Large intestine (tissue), 3 donors: ENCODE results near the gene CIAO1. TPM values are rescaled to one million over a fixed set of nuclear protein-coding genes. Genes with fewer than 3 reads are reported as not detected.

Experiments used
- DNase-seq, 2 donors: peaks; one replicate each; pipeline versions ENCODE4 v3.0.0 to v3.0.0-alpha.2; 2013
- H3K27ac ChIP-seq: one replicate; pipeline ENCODE4 v1.5.1; 2013; ENCODE audit warnings: low read length
- H3K27me3 ChIP-seq: 2 replicates; pipeline ENCODE4 v1.6.1; 2013; ENCODE audit warnings: low read length; ENCODE audit not compliant: control insufficient read depth, insufficient read depth
- H3K36me3 ChIP-seq: 2 replicates; pipeline ENCODE4 v1.6.1; 2013; ENCODE audit warnings: low read length; ENCODE audit not compliant: control insufficient read depth, insufficient read depth
- H3K4me1 ChIP-seq: one replicate; pipeline ENCODE4 v1.6.1; 2013; ENCODE audit warnings: low read length; ENCODE audit not compliant: control insufficient read depth, insufficient read depth
- H3K4me3 ChIP-seq: one replicate; pipeline ENCODE4 v1.5.1; 2013; ENCODE audit warnings: low read length
- H3K9me3 ChIP-seq: one replicate; pipeline ENCODE4 v1.6.1; 2013; ENCODE audit warnings: mild to moderate bottlenecking, low read depth, low read length, moderate library complexity; ENCODE audit not compliant: control insufficient read depth
- WGBS: methylation state at CpG from one replicate; pipeline ENCODE4 v1.1.5; 2013; ENCODE audit warnings: low lambda C conversion rate; ENCODE audit not compliant: insufficient coverage; 5-methylcytosine and 5-hydroxymethylcytosine counted together
- polyA plus RNA-seq: library from polyadenylated mRNA; unstranded; fragments of 120-200 nt; gene quantifications from one replicate; pipeline ENCODE4 v1.2.1, GENCODE V29; 2013

Gene CIAO1
- polyA plus RNA-seq, 1 donor = 70.0 TPM

DNA sequence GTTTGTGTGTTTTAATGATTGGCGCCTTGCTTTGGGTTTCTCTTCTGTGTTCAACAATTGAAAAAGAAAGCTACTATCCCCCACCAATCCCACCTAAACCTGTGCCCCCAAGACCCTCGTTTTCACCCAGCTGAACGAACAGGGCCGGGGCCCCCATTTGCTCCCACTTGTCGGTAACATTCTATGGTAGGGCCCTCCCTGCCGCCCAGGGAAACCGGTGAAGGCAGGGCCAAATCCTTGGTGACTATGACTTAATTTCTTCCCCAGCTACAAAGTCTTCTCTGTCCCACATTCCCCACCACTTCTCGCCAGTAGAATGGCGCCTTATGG, 39.9 kb downstream of the CIAO1 start:
- no peaks in the 10 kb centered on the region for H3K27me3 ChIP-seq

DNA sequence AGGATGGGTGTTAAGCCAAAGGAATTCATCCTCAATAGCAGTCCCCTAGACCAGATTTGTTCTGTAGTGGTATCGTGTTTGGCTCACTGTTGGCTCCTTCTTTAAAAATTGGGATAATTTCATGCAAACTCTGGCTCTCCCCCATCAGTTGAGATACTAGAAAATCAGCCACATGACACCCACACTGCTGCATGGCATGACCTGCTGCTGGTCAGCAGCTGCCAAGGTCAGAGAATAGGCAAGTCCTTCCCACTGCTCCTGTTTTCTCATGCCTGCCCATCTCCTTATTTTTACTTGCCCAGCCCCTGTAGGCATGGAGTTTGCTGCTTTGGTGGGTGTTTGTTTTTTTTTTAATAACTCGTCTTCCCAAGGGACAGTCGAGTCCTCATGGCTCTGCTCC, 40.3 kb downstream of the CIAO1 start:
- Histone ChIP-seq H3K27me3 (no peaks in the 10 kb centered on the region), H3K27ac (no peak overlapping the region), H3K36me3 (peaks cover 25% of the 10 kb centered on the region), H3K4me3 (peak overlapping the region; percentile 94), H3K4me1 (peaks cover 8% of the 10 kb centered on the region), H3K9me3 (no peaks in the 10 kb centered on the region)
- WGBS = no CpG with 5 or more reads among the region's 3 CpGs
- DNase-seq = no peak

More for the DNA sequence above, 39.9 kb downstream of the CIAO1 start:
- no CpG with 5 or more reads among the region's 9 CpGs for WGBS
- Histone ChIP-seq H3K27ac (peak overlapping the region; percentile 85), H3K4me1 (peaks cover 8% of the 10 kb centered on the region), H3K4me3 (peak overlapping the region; percentile 94), H3K9me3 (no peaks in the 10 kb centered on the region), H3K36me3 (peaks cover 29% of the 10 kb centered on the region)
- DNase-seq = no peak

DNA sequence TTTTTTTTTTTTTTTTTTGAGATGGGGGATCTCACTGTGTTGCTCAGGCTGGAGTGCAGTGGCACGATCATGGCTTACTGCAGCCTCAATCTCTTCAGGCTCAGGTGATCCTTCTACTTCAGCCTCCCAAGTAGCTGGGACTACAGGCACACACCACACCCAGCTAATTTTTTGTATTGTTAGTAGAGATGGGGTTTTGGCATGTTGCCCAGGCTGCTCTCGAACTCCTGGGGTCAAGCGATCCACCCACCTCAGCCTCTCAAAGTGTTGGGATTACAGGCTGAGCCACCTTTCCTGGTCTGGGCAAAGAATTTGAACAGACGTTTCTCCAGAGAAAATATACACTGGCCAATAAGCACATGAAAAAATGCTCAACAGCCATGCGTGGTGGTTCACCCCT, 42.2 kb downstream of the CIAO1 start:
- DNase-seq = no peak
- H3K4me1 ChIP-seq = peaks cover 8% of the 10 kb centered on the region
- H3K27ac ChIP-seq = no peak overlapping the region
- peaks cover 7% of the 10 kb centered on the region for H3K36me3 ChIP-seq
- H3K27me3 ChIP-seq = no peaks in the 10 kb centered on the region
- no peaks in the 10 kb centered on the region for H3K9me3 ChIP-seq
- WGBS = 90% methylated on average over 2 of the region's 5 CpGs
- no peak overlapping the region for H3K4me3 ChIP-seq

DNA sequence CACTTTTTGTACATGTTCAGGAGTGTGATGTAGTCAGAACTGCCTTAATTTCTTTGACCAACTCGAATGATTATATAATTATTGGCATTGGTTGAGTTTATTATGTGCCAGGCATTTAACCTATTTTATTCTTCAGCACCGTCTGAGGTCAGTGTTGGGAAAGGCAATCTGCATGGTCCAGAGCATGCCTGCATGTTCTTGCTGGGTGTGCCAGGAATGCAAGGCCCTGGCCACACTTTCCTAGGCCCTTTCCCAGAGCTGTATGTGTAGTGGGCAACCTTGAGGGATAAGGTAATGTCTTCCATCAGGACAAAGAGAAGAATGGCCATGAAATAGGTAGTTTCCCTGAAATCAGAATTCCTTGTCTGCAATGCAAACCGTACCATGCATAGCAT, 49.0 kb downstream of the CIAO1 start:
- H3K36me3 ChIP-seq = no peaks in the 10 kb centered on the region
- DNase-seq = no peak
- no CpG with 5 or more reads among the region's 3 CpGs for WGBS
- no peak overlapping the region for H3K27ac ChIP-seq
- no peak overlapping the region for H3K4me3 ChIP-seq
- H3K27me3 ChIP-seq = peaks cover 28% of the 10 kb centered on the region
- H3K4me1 ChIP-seq = no peaks in the 10 kb centered on the region
- no peaks in the 10 kb centered on the region for H3K9me3 ChIP-seq

DNA sequence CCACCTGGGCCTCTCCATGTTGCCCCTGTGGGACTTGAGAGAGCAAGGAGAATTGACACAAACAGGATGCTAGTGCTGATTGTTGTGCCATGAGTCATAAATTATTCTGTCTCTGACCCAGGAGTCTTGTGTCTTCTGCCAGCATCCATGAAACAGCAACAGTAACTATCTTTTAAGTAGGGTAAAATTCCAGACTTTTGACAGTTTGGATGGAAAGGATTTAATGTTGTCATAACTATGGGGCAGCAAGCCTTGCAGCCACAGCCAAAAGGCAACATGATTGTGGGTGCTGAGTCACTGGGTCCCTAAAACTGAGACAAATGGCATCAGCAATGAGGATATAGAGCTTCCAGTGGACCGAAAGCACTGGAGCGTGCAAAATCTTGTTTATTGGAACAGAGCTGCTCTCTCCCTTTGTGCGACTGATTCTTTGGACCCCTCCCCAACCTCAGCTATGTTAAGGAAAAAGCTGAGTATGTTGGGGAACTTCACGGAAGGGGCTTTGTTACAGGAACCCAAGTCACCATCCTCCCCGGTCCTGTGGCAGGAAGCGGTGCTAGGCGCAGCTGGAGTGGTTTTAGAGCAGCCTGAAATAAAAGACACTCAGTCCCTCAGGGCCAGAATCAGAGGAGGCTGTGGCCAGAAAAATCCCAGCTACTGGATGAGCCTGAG, 49.5 kb downstream of the CIAO1 start:
- no peaks in the 10 kb centered on the region for H3K9me3 ChIP-seq
- H3K27me3 ChIP-seq = peaks cover 32% of the 10 kb centered on the region
- H3K4me3 ChIP-seq = no peak overlapping the region
- H3K4me1 ChIP-seq = no peaks in the 10 kb centered on the region
- no peak for DNase-seq
- no CpG with 5 or more reads among the region's 7 CpGs for WGBS
- no peaks in the 10 kb centered on the region for H3K36me3 ChIP-seq
- no peak overlapping the region for H3K27ac ChIP-seq

DNA sequence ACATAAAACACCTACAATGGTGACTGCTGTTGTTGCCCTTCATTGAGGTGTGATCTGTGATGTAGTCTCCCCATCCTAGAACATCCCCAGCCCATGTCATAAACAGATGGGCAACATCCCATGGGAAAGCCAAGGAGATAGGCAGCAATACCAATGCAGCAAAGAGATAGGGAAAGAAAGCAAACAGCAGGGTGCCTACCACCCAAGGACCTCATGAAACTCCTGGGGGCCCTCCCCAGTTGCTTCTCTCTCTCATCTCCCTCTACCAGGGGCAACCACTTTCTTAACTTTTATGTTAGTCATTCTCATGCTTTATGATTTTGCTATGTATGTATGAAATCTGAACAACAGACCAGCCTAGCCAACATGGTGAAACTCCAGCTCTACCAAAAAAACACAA, 51.0 kb downstream of the CIAO1 start:
- Histone ChIP-seq H3K9me3 (no peaks in the 10 kb centered on the region), H3K27ac (no peak overlapping the region), H3K4me1 (no peaks in the 10 kb centered on the region), H3K27me3 (peaks cover 47% of the 10 kb centered on the region), H3K4me3 (no peak overlapping the region), H3K36me3 (no peaks in the 10 kb centered on the region)
- DNase-seq = no peak

DNA sequence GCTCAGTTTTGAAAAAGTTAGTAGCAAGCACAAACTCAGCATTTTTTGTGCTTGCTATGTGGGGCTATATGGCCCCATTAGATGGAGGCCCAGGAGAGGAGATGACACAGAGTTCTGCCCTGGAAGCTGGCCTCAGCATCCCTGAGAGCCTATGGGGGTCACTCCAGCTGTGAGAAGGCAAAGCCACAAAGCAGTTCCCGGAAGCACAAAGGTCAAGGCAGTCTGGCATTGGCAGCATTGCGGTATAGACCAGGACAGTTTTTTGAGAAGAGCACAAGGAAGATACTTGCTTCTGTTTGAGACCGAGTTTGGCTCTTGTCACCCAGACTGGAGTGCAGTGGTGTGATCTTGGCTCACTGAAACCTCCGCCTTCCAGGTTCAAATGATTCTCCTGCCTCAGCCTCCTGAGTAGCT, 51.6 kb downstream of the CIAO1 start:
- no CpG with 5 or more reads among the region's 4 CpGs for WGBS

DNA sequence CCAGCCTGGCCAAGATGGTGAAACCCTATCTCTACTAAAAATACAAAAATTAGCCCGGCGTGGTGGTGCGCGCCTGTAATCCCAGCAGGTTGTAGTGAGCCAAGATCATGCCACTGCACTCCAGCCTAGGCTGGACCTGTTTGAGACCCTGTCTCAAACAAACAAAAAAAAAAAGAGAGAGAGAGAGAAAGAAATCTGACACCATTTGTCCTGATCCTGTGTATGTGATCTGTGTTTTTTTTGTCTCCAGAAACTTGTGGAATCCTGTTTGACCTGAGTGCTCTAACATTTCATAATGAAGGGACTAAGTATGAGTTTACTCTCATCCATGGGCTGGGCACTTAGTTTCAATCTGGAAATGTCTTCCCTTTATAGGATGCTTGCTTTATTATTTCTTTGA, 52.7 kb downstream of the CIAO1 start:
- Histone ChIP-seq H3K4me1 (no peaks in the 10 kb centered on the region), H3K36me3 (no peaks in the 10 kb centered on the region), H3K27me3 (peaks cover 62% of the 10 kb centered on the region), H3K4me3 (no peak overlapping the region), H3K9me3 (no peaks in the 10 kb centered on the region), H3K27ac (no peak overlapping the region)
- WGBS = no CpG with 5 or more reads among the region's 4 CpGs
- no peak for DNase-seq

More for the DNA sequence above, 51.6 kb downstream of the CIAO1 start:
- Histone ChIP-seq H3K4me3 (no peak overlapping the region), H3K36me3 (no peaks in the 10 kb centered on the region), H3K4me1 (no peaks in the 10 kb centered on the region), H3K27me3 (peaks cover 53% of the 10 kb centered on the region), H3K27ac (no peak overlapping the region), H3K9me3 (no peaks in the 10 kb centered on the region)
- DNase-seq = no peak

DNA sequence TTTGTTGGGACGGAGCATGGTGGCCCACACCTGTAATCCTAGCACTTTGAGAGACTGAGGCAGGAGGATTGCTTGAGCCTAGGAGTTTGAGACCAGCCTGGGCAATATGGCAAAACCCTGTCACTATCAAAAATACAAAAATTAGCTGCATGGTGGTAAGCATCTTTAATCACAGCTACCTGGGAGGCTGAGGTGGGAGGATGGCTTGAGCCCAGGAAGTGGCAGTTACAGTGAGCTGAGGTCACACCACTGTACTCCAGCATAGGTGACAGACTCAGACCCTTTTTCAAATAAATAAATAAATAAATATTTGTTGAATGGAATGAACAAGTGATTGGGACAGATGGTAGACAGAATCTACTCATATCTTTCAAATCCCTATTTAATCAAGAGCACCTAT, 53.4 kb downstream of the CIAO1 start:
- no peak overlapping the region for H3K4me3 ChIP-seq
- H3K9me3 ChIP-seq = no peaks in the 10 kb centered on the region
- H3K27me3 ChIP-seq = peaks cover 66% of the 10 kb centered on the region
- DNase-seq = no peak
- H3K27ac ChIP-seq = no peak overlapping the region
- no peaks in the 10 kb centered on the region for H3K36me3 ChIP-seq
- no CpG with 5 or more reads among the region's 1 CpG for WGBS
- H3K4me1 ChIP-seq = no peaks in the 10 kb centered on the region

DNA sequence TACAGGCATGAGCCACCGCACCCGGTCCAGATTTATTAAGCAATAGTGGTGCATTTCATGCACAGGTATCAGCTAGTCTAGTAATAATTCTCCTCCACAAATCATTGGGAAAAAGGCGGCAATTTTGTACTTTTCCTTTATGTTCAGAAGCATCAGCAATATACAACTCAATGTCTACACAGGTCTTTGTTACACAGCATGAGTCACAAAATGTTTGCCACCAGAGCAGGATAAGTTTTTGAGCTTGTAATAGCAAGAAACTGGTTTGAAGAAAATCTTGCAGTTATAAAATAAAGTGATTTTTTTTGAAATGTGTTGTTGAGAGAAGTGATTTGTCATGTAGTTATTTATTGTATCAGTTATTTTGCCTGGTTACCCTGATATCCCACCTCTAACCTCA, 54.3 kb downstream of the CIAO1 start:
- H3K27ac ChIP-seq = no peak overlapping the region
- no peaks in the 10 kb centered on the region for H3K9me3 ChIP-seq
- H3K36me3 ChIP-seq = no peaks in the 10 kb centered on the region
- WGBS = no CpG with 5 or more reads among the region's 3 CpGs
- DNase-seq = no peak
- H3K27me3 ChIP-seq = peaks cover 74% of the 10 kb centered on the region
- H3K4me3 ChIP-seq = no peak overlapping the region
- H3K4me1 ChIP-seq = no peaks in the 10 kb centered on the region
